Measurements from ENCODE around the gene ATP8A1. TPM values are rescaled to one million over a fixed set of nuclear protein-coding genes. Genes with fewer than 3 reads are reported as not detected.

Gene ATP8A1
- total RNA-seq, 6 donors from 2014 or later = 39.5 to 264 (median 144) TPM

DNA sequence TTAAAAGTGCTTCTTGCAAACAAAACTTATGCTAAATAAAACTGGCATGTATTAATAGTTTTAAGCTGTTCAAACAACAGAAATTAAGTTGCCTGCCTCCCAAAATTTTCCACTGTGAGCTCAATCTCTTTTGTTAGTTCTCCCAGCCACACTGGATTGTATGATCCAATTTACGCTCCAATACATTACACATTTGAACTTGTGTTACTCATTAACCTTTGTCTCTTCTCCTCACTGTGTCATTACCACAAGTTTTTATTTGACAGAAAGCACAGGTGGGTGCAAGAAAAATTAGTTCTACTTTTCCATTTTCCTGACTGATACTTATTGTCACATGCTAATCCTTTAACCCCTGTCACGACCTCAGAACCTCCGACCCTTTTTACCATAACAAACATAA, 204.1 kb downstream of the ATP8A1 start:
- TF ChIP-seq, protein P1, sequence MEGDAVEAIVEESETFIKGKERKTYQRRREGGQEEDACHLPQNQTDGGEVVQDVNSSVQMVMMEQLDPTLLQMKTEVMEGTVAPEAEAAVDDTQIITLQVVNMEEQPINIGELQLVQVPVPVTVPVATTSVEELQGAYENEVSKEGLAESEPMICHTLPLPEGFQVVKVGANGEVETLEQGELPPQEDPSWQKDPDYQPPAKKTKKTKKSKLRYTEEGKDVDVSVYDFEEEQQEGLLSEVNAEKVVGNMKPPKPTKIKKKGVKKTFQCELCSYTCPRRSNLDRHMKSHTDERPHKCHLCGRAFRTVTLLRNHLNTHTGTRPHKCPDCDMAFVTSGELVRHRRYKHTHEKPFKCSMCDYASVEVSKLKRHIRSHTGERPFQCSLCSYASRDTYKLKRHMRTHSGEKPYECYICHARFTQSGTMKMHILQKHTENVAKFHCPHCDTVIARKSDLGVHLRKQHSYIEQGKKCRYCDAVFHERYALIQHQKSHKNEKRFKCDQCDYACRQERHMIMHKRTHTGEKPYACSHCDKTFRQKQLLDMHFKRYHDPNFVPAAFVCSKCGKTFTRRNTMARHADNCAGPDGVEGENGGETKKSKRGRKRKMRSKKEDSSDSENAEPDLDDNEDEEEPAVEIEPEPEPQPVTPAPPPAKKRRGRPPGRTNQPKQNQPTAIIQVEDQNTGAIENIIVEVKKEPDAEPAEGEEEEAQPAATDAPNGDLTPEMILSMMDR (IDR thresholded peaks at IDR 0.05) = no peak
- TF ChIP-seq POLR2A (IDR thresholded peaks at IDR 0.05) (no peak), EP300 (IDR thresholded peaks at IDR 0.05) (no peak), POLR2AphosphoS5 (IDR thresholded peaks at IDR 0.05) (no peak)
- 87% methylated on average over 3 of the region's 3 CpGs for WGBS, 2 donors
- no peaks in the 10 kb centered on the region for H3K9me3 ChIP-seq
- H3K4me3 ChIP-seq = no peak overlapping the region
- peaks cover 0 to 7% (median 6%) of the 10 kb centered on the region in 4 donors for H3K36me3 ChIP-seq
- DNase-seq (no peak), ATAC-seq (ENCODE audit: low FRiP score in 2 of 2) (no peak)
- H3K4me1 ChIP-seq = no peaks in the 10 kb centered on the region
- no peak overlapping the region for H3K27ac ChIP-seq
- no peaks in the 10 kb centered on the region for H3K27me3 ChIP-seq

- Histone ChIP-seq H3K36me3 (peaks cover 0 to 20% (median 15%) of the 10 kb centered on the region in 4 donors), H3K4me3 (no peak overlapping the region), H3K27me3 (no peaks in the 10 kb centered on the region), H3K27ac (no peak overlapping the region), H3K9me3 (no peaks in the 10 kb centered on the region), H3K4me1 (no peaks in the 10 kb centered on the region)
- WGBS, 2 donors = 68 to 70% methylated on average over 5 of the region's 5 CpGs
- TF ChIP-seq POLR2A (IDR thresholded peaks at IDR 0.05) (no peak), EP300 (IDR thresholded peaks at IDR 0.05) (no peak), POLR2AphosphoS5 (IDR thresholded peaks at IDR 0.05) (no peak)
- TF ChIP-seq, protein P1 (IDR thresholded peaks at IDR 0.05) = no peak
- no peak for ATAC-seq (ENCODE audit: low FRiP score in 2 of 2)
- no peak for DNase-seq
These were observed 210.1 kb downstream of the ATP8A1 start for GRCh38 chr4:42446823-42447222.

- TF ChIP-seq, protein P1 (IDR thresholded peaks at IDR 0.05) = no peak
- no peak for TF ChIP-seq POLR2A (IDR thresholded peaks at IDR 0.05)
- 88 to 90% methylated on average over 5 of the region's 5 CpGs for WGBS, 2 donors
- H3K4me3 ChIP-seq = no peak overlapping the region
- H3K27ac ChIP-seq = no peak overlapping the region
- H3K4me1 ChIP-seq = no peaks in the 10 kb centered on the region
- peaks cover 0 to 16% (median 11%) of the 10 kb centered on the region in 4 donors for H3K36me3 ChIP-seq
- DNase-seq (no peak), ATAC-seq (ENCODE audit: low FRiP score in 2 of 2) (no peak)
- no peaks in the 10 kb centered on the region for H3K9me3 ChIP-seq
- H3K27me3 ChIP-seq = no peaks in the 10 kb centered on the region
These were observed 211.9 kb downstream of the ATP8A1 start for GRCh38 chr4:42445038-42445437.

GRCh38 chr4:42442601-42443000, 214.3 kb downstream of the ATP8A1 start:
- no peaks in the 10 kb centered on the region for H3K27me3 ChIP-seq
- WGBS, 2 donors = 84 to 95% methylated on average over 2 of the region's 2 CpGs
- ATAC-seq (ENCODE audit: low FRiP score in 2 of 2) = no peak
- no peak overlapping the region for H3K27ac ChIP-seq
- peaks cover 0 to 16% (median 11%) of the 10 kb centered on the region in 4 donors for H3K36me3 ChIP-seq
- no peaks in the 10 kb centered on the region for H3K9me3 ChIP-seq
- H3K4me1 ChIP-seq = no peaks in the 10 kb centered on the region
- no peak for DNase-seq
- H3K4me3 ChIP-seq = no peak overlapping the region
- TF ChIP-seq POLR2AphosphoS5 (IDR thresholded peaks at IDR 0.05) (no peak), EP300 (IDR thresholded peaks at IDR 0.05) (no peak), POLR2A (IDR thresholded peaks at IDR 0.05) (no peak)
- TF ChIP-seq, protein P1 (IDR thresholded peaks at IDR 0.05) = no peak

DNA sequence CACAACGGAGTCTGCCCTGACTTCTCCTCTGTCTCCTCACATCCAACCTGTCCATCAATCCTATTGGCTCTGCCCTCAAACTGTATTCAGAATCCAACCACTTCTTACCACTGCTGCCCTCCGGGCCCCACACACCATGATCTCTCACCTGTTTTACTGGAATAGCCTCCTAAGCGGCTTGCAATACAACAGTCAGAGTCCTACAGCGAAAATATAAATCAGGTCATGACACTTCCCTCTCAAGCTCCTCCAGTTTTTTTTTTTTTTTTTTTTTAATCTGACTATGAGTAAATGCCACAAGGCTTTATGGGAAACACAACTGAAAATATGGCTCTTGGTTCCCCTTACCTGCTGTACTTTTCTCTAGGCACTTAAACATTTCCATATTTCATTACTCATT, 216.8 kb downstream of the ATP8A1 start:
- no peak overlapping the region for H3K4me3 ChIP-seq
- TF ChIP-seq, protein P1 (IDR thresholded peaks at IDR 0.05) = no peak
- TF ChIP-seq EP300 (IDR thresholded peaks at IDR 0.05) = no peak
- TF ChIP-seq POLR2AphosphoS5 (IDR thresholded peaks at IDR 0.05) = no peak
- no peak for TF ChIP-seq POLR2A (IDR thresholded peaks at IDR 0.05)
- H3K27me3 ChIP-seq = no peaks in the 10 kb centered on the region
- no peaks in the 10 kb centered on the region for H3K4me1 ChIP-seq
- no peak for ATAC-seq (ENCODE audit: low FRiP score in 2 of 2)
- no peak overlapping the region for H3K27ac ChIP-seq
- H3K9me3 ChIP-seq = no peaks in the 10 kb centered on the region
- no peak for DNase-seq
- H3K36me3 ChIP-seq = peaks cover 0 to 25% (median 13%) of the 10 kb centered on the region in 4 donors
- WGBS, 2 donors = 97 to 99% methylated on average over 4 of the region's 4 CpGs

Data from upper lobe of left lung (tissue), 6 donors.